ENCODE data around the gene FIGLA. TPM values are rescaled to one million over a fixed set of nuclear protein-coding genes. Genes with fewer than 3 reads are reported as not detected.

FIGLA gene
- total RNA-seq, 2 donors from 2014 or later: not detected

DNA sequence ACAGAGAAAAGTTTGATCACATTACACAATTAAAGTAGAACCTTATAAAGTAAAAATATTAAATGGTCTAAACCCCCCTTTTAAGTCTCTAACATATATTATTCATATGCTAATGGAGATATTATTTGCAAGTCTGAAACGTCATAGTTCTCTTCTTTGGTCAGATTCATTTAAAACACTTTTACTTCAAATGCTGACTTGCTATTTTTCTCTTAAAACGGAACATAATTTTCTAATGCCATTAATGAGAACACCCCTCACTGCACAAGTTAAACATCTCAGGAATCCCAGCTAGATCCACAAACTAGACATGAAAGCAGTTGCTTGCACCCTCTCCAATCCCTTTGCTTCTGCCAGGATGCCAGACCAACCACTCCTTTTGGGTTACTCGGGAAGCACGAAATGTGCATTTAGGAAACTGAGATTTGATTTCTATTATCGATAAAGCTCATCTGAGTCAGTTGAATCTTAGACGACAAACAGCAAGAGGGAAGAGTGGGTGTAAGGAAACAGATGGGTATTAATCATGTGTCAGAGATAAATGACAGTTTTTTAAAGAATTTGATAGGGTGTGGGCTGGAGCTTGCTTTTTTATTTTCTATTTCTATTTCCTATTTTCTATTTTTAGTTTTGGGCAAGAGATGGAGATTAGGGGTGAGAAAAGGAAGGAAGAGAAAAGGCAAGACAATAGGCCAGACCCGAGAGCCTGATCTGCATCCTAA is 23.9 kb downstream of the FIGLA start:
- no peak for DNase-seq (ENCODE audit: low spot score)
- H3K9me3 ChIP-seq: no peaks in the 10 kb centered on the region
- TF ChIP-seq, protein P1, sequence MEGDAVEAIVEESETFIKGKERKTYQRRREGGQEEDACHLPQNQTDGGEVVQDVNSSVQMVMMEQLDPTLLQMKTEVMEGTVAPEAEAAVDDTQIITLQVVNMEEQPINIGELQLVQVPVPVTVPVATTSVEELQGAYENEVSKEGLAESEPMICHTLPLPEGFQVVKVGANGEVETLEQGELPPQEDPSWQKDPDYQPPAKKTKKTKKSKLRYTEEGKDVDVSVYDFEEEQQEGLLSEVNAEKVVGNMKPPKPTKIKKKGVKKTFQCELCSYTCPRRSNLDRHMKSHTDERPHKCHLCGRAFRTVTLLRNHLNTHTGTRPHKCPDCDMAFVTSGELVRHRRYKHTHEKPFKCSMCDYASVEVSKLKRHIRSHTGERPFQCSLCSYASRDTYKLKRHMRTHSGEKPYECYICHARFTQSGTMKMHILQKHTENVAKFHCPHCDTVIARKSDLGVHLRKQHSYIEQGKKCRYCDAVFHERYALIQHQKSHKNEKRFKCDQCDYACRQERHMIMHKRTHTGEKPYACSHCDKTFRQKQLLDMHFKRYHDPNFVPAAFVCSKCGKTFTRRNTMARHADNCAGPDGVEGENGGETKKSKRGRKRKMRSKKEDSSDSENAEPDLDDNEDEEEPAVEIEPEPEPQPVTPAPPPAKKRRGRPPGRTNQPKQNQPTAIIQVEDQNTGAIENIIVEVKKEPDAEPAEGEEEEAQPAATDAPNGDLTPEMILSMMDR (IDR thresholded peaks at IDR 0.05): no peak
- TF ChIP-seq POLR2A (IDR thresholded peaks at IDR 0.05) (no peak), POLR2AphosphoS5 (IDR thresholded peaks at IDR 0.05) (no peak)
- H3K36me3 ChIP-seq: no peaks in the 10 kb centered on the region
- intact Hi-C loops (cut with DNase I): no loop called here
- peaks cover 5% of the 10 kb centered on the region for H3K4me1 ChIP-seq (replicated peaks)
- H3K4me3 ChIP-seq: no peak overlapping the region
- no peak overlapping the region for H3K27ac ChIP-seq
- WGBS: 17% methylated on average over 7 of the region's 7 CpGs
- H3K27me3 ChIP-seq (replicated peaks; ENCODE audit: insufficient read depth): peaks cover 20% of the 10 kb centered on the region

DNA sequence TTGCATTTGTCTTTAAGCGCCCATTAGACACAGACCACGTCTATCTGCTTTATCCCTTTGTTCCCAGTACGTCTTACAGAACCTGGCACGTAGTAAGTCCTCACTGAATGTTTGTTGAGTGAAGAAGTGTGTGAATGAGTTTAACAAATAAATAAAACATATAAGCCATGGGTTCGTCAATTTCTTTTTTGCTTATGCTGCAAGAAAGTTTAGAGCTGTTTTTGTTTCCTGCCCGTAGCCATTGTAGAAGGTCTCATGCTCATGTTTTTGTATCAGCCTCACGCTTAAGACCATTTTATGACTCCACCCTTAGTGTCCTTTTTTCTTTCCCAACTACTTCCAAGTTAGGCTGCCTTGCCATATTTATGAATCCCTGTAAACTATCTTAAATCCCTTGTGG is 24.9 kb downstream of the FIGLA start:
- Histone ChIP-seq H3K4me1 (replicated peaks) (peaks cover 5% of the 10 kb centered on the region), H3K27ac (no peak overlapping the region), H3K36me3 (no peaks in the 10 kb centered on the region), H3K4me3 (no peak overlapping the region), H3K27me3 (replicated peaks; ENCODE audit: insufficient read depth) (peaks cover 20% of the 10 kb centered on the region), H3K9me3 (no peaks in the 10 kb centered on the region)
- intact Hi-C loops (cut with DNase I): no loop called here
- no peak for DNase-seq (ENCODE audit: low spot score)
- TF ChIP-seq, protein P1 (IDR thresholded peaks at IDR 0.05): no peak
- TF ChIP-seq POLR2AphosphoS5 (IDR thresholded peaks at IDR 0.05) (no peak), POLR2A (IDR thresholded peaks at IDR 0.05) (no peak)
- 87% methylated on average over 7 of the region's 7 CpGs for WGBS

DNA sequence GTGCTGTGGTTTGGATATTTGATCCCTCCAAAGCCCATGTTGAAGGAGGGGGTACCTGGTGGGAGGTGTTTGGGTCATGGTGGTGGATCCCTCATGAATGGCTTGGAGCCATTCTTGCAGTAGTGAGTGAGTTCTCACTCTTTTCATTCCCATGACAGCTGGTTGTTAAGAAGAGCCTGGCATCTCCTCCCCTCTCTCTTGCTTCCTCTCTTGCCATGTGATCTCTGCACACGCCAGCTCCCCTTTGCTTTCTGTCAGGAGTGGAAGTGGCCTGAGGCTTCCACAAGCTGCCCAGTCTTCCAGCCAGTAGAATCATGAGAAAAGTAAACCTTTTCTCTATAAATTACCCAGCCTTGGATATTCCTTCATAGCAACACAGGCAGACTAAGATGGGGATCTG is 31.0 kb downstream of the FIGLA start:
- WGBS: 65% methylated on average over 1 of the region's 1 CpG
- DNase-seq (ENCODE audit: low spot score): no peak
- no peak overlapping the region for H3K27ac ChIP-seq
- no peak overlapping the region for H3K4me3 ChIP-seq
- no peaks in the 10 kb centered on the region for H3K4me1 ChIP-seq (replicated peaks)
- H3K9me3 ChIP-seq: no peaks in the 10 kb centered on the region
- intact Hi-C loops (cut with DNase I): no loop called here
- H3K36me3 ChIP-seq: no peaks in the 10 kb centered on the region
- H3K27me3 ChIP-seq (replicated peaks; ENCODE audit: insufficient read depth): peaks cover 8% of the 10 kb centered on the region
- TF ChIP-seq POLR2A (IDR thresholded peaks at IDR 0.05) (no peak), POLR2AphosphoS5 (IDR thresholded peaks at IDR 0.05) (no peak)
- TF ChIP-seq, protein P1 (IDR thresholded peaks at IDR 0.05): no peak

DNA sequence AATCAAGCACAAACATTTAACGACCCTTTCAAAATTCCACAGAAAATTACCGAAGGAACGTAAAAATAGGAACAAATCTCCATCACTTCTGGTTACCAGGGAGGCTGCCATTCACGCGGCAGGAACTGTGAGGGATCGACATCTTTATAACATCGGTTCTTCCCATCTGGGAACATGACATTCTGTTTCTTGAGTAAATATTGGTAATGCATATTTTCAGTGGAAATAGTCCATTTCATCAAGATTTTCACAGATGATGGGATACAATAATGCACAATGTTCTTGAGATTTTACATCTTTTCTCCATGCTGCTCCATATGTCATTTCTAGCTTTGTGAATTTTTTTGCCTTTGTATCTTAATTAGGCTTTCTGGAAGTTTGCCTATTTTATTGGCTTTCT is 32.5 kb downstream of the FIGLA start:
- no peak for DNase-seq (ENCODE audit: low spot score)
- 38% methylated on average over 7 of the region's 7 CpGs for WGBS
- no peak for TF ChIP-seq POLR2A (IDR thresholded peaks at IDR 0.05)
- TF ChIP-seq, protein P1 (IDR thresholded peaks at IDR 0.05): no peak
- no peak for TF ChIP-seq POLR2AphosphoS5 (IDR thresholded peaks at IDR 0.05)
- Histone ChIP-seq H3K4me3 (no peak overlapping the region), H3K36me3 (no peaks in the 10 kb centered on the region), H3K9me3 (no peaks in the 10 kb centered on the region), H3K4me1 (replicated peaks) (no peaks in the 10 kb centered on the region), H3K27ac (no peak overlapping the region), H3K27me3 (replicated peaks; ENCODE audit: insufficient read depth) (peaks cover 3% of the 10 kb centered on the region)
- intact Hi-C loops (cut with DNase I): no loop called here

DNA sequence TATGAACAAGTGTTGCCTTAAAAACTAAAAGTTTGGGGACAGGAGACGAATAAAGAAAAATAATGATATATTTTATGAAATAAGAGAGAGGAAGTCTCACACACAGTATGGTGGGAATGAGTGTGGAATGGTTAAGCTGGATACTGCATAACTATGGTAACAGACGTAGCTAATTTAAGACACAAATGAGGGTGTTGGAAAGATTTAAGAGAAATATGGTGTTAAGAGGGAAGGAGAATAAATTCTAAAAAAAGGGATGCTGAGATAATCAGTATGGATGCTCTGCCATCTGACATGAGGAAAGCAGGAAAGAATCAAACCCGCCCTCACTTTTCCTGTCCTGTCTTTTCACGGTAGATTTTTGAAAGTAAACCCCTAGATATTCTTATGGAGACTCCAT is 33.1 kb downstream of the FIGLA start:
- Histone ChIP-seq H3K9me3 (no peaks in the 10 kb centered on the region), H3K27ac (no peak overlapping the region), H3K4me1 (replicated peaks) (no peaks in the 10 kb centered on the region), H3K4me3 (no peak overlapping the region), H3K36me3 (no peaks in the 10 kb centered on the region), H3K27me3 (replicated peaks; ENCODE audit: insufficient read depth) (peaks cover 3% of the 10 kb centered on the region)
- intact Hi-C loops (cut with DNase I): no loop called here
- DNase-seq (ENCODE audit: low spot score): no peak
- WGBS: 61% methylated on average over 4 of the region's 4 CpGs
- TF ChIP-seq POLR2A (IDR thresholded peaks at IDR 0.05): no peak
- TF ChIP-seq POLR2AphosphoS5 (IDR thresholded peaks at IDR 0.05): no peak
- TF ChIP-seq, protein P1 (IDR thresholded peaks at IDR 0.05): no peak

Data from prostate gland (tissue), 2 donors.